Fibroblast of gingiva (primary cell): Measurements from ENCODE around the gene NRF1.
"Not testable (repeated sequence)": the region's sequence is repeated elsewhere in the genome, so short reads cannot be mapped to it uniquely, and the experiment has no call there.

Experiments used
- DNase-seq: peaks from one replicate; pipeline ENCODE4 v3.0.0-alpha.2; 2011; ENCODE audit warnings: low read depth

Gene NRF1

DNA sequence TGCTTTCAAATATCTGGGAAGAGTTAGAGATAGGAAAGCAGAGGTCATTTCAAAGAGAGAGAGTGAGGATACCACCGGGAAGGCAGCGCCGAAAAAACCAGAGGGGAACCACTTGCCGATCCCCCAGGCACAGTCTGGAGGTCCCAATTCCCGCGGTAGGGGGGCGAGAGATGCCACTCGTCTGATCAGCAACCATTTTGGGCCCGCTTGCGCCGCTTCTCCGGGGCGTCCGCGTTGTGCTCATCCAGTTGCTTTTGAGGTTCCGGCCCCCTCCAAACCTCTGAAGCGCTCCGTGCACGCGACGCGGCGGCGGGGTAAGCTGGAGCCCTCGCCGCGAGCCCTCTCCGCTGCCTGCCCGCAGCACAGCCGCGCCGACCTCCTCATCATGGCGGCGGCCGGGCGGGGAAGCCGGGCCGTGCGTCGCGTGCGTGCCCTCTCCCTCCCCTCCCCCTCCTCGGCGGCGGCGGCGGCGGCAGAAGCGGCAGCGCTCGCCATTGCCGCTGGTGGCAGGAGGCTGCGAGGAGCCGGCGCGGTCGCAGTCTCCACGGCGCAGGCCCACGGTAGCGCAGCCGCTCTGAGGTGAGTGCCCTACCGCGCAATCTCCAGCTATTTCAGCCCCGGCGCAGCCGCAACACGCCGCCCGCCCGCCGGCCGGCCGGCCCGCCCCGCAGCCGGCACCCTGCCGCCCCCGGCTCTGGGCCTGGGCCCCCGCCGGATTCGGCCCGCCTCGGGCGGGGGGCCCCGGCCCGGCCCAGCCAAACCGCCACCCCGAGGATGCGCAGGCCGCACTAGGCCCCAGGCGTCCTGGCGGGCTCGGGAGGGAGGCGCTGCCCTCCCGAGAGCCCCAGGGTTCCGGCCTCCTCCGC is at the start of gene NRF1:
Gene NRF1 (plus strand): TSS at position 475 of the 866 bp plus-strand sequence. CDS start 45,632 bp downstream, outside the sequence.
- DNase-seq, result peak; percentile 91

DNA sequence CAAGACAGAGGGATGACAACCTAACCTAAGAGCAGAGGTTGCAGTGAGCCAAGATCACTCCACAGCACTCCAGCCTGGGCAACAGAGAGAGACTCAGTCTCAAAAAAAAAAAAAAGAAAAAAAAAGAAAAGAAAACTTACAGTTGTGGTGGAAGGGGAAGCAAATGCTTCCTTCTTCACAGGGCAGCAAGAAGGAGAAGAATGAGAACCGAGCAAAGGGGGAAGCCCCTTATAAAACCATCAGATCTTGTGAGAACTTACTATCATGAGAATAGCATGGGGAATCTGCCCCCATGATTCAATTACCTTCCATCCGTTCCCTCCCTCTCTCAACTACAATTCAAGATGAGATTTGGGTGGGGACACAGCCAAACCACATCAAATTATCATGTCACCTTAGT is 45.2 kb upstream of the NRF1 start:
- not testable (repeated sequence) for DNase-seq

DNA sequence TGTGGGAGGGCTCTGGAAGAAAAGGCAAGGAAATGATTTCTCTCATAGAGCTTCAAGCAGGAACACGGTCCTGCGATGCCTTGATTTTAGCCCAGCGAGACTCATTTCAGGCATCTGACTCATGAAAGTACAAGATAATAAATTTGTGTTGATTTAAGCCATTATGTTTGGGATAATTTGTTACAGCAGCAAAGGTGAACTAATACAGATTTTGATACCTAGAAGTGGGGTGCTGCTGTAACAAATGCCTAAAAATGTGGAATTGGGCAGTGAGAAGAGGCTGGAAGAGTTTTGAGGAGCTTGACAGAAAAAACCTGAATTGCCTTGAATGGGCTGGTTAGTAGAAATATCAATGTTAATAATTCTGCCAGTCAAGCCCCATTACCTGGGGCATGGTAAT is 44.1 kb upstream of the NRF1 start:
- no peak for DNase-seq

DNA sequence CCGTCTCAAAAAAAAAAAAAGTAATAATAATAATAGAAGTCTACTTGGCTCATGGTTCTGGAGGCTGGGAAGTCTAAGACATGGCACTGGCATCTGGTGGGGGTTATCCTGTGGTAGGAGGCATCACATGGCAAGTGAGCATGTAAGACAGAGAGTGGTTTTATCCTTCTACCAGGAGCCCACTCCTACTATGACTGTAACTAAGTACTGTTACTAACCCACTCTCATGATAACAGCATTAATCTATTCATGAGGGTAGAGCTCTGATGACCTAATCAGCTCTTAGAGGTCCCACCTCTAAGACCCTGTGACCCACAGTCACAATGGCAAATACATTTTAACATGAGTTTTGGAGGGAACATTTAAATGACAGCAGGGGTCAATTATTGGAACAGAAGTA is 43.3 kb upstream of the NRF1 start:
- no peak for DNase-seq

DNA sequence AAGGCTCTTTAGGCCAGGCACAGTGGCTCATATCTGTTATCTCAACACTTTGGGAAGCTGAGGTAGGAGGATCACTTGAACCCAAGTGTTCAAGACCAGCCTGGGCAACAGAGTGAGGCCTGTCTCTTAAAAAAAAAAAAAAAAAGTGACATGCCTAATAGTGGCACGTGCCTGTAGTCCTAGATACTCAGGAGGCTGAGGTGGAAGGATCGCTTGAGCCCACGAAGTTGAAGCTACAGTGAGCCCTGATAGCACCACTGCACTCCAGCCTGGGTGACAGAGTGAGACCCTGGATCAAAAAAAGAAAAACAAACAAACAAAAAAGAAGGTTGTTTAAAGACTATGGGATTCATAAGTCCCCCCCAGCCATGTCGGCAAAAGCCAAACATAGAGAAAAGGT is 42.2 kb upstream of the NRF1 start:
- no peak for DNase-seq

DNA sequence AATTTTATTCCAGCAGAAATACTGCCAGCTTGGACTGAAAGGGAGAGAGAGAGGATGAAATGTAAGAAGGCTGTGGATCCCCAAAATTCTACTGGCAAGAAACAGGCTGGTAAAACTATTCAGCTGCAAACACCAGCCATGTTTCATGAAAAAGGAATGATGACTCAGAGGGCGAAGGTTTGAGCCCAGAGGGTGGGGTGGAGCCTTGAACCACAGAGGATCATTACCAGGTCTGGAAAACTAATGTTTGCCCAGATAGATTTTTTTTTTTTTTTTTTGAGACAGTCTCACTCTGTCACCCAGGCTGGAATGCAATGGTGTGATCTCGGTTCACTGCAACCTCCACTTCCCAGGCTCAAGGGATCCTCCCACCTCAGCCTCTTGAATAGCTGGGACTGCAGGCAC is 41.7 kb upstream of the NRF1 start:
- peak; percentile 76 for DNase-seq

DNA sequence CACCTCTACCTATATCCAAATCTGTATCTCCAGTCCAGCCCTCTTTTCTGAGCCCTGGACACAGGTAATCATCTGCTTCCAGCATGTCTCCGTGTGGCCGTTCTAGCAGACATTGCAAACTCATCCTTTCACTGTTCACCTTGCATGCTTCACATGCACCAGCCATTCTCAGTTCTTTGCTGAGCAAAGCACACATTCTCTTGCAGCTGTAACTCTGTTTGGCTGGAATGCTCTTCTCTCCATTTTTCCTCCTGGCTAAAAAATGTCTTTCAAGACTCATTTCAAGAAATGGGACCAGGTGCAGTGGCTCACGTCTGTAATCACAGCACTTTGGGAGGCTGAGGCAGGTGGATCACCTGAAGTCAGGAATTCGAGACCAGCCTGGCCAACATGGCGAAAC is 40.3 kb upstream of the NRF1 start:
- DNase-seq, result no peak

DNA sequence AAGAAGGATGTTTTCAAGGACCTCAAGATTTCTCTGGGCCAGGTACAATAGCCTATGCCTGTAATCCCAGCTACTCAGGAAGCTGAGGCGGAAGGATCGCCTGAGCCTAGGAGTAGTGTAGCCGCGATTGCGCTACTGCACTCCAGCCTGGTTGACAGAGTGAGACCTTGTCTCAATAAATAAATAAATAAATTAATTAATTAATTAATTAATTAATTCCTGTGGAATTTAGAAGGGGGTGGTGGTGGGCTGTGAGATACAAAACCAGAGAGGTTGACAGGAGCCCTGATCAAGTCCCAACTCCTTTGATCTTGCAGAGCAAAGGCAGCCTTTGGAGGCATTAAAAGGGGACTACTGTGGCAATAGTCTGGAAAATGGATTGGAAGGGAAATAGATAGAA is 39.3 kb upstream of the NRF1 start:
- no peak for DNase-seq

DNA sequence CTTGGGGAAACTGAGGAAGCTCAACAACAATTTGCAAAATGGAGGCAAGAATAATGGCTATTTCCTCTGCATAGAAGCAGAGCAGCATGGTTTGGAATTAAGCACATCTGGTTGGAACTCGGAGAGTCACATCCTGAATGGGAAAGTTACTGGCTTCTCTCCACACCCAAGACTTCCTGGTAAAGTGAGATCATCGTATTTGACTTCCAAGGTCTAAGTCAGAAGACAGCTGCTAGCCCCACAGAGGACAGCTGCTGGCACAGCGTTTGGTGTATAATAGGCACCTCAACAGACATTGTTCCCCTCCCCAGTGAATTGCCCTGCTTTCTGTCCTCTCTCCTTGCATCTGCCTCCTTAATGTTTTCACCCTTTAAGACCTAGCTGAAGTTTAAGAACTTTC is 37.0 kb upstream of the NRF1 start:
- DNase-seq, result peak; percentile 68

DNA sequence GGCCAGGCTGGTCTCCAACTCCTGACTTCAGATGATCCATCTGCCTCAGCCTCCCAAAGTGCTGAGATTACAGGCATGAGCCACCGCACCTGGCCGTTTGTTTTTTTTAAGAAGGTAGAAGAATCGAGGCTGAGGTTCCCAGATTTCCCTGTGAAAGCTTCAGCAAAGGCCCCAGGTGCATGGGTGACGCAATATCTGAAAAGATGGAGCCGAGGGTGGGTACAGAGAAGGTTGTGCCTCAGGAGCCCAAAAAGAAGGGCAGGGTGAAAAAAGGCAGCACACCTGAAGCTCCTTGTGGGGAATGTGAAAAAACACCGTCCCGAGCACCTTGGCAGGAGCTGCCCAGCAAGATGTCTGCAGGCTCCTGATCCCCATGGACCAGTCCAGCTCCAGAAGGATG is 35.8 kb upstream of the NRF1 start:
- DNase-seq, result no peak

DNA sequence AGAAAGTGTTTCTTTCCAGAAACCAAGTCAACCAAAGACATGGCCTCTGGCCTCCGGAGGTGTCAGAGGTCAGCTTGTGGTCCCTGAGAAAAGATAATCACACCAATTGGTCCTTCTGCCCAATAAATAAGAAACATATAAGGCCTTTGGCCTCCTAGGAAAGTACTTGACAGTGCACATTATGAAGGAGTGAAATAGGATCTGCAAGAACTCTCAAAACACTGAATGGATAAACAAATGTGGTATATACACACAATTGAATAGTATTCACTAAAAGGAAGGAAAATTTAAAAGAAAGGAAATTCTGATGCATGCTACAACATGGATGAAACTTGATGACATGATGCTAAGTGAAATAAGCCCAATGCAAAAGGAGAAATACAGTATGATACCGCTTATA is 35.4 kb upstream of the NRF1 start:
- no peak for DNase-seq

DNA sequence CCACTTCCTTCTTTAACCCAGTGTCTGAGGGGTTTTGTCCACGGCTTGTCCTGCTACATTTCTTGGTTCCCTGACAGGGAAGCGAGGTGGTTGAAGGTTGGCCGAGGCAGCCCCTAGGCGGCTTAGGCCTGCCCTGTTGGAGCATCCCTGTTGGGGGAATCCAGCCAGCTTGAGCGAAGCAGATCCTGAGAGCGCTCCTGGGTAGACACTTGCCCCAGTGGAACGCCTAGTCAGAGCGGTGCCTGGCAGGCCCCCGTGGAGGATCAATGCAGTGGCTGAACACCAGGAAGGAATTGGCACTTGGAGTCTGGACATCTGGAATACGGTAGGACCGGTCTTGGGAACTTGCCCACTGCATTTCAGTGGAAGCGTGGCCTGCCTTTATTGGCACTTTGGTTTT is 32.7 kb upstream of the NRF1 start:
- no peak for DNase-seq

DNA sequence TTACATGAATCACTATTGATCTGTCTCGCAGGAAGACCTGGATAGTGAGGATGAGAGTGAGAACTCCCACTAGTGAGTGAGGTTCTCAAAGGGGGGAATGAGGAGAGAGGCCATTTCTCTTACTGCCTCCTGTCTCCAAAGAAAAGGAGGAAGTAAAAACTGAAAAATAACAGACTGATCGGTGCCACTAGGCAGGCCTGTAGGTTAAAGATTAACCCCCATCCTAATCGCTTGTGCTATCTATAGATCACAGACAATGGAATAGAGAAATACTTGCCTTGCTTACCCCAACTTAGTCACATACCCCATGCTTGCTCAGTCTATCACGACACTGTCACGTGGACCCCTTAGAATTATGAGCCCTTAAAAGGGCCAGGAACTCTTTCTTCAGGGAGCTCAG is 25.3 kb upstream of the NRF1 start:
- not testable (repeated sequence) for DNase-seq

DNA sequence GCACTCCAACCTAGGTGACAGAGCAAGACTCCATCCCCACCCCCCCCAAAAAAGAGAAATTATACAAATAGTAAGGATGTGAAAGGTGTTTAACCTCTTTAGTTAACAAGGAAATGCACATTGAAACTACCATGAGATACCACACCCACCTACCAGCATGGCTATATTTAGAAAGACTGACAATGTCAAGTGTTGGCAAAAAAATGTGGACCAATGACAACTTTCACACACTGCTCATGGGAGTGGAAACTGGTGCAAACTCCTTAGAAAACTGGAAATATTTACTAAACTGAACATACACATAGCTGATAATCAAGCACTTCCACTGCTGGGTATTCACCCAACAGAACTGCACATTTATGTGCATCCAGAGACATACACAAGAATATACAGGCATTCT is 23.3 kb upstream of the NRF1 start:
- DNase-seq, result no peak

DNA sequence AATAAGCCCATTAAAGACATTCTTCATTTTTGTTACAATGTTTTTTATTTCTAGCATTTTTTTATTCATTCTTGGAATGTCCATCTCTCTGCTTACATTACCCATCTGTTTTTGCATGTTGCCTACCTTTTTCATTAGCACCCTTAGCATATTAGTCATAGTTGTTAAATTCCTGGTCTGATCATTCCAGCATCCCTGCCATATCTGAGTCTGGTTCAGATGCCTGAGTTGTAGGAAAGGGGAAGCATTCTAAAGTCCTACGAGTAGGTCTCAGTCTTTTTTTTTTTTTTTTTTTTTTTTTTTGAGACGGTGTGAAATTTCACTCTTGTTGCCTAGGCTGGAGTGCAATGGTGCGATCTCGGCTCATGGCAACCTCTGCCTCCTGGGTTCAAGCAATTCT is 19.7 kb upstream of the NRF1 start:
- no peak for DNase-seq

DNA sequence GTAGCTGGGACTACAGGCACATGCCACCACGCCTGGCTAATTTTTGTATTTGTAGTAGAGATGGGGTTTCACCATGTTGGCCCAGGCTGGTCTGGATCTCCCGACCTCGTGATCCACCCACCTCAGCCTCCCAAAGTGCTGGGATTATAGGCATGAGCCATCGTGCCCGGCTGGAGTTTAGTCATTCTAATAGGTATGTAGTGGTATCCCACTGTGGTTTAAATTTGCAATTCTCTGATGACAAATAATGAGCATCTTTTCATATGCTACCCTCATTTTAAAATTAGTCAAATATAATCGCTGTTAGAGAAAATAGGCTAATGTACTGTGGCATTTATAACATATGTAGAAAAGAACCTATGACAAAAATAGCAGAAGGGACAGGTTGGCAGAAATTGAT is 15.1 kb upstream of the NRF1 start:
- DNase-seq, result not testable (repeated sequence)

DNA sequence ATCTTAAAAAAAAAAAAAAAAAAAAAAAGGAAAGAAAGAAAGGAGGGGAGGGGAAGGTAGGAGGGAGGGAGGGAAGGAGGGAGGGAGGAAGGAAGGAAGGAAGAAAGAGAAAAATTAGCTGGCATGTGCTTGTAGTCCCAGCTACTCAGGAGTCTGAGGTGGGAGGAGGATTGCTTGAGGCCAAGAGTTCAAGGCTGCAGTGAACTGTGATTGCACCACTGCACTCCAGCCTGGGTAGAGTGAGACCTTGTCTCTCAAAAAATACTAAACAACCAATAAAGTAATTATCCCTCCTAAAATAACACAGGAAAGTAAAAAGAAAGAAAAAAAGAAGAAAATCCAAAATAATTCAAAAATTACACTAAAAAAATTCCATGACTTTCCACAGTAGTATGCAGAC is 13.8 kb upstream of the NRF1 start:
- no peak for DNase-seq

DNA sequence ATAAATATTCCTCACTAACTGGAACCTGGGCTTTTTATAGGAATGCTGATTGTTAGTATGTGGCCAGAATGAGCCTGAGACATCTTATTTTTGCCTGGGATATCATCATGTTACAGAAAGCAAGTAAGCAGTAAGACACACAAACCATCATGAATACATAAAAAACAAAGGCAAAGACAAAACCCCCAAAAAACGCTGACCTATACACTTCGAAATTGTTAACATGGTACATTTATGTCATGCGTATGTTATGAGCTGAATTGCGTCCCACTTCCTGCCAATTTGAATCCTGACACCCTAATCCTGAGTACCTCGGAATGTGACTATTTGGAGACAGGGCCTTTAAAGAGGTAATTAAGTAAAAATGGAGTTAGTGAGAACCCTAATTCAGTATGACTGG is 12.3 kb upstream of the NRF1 start:
- DNase-seq, result no peak

DNA sequence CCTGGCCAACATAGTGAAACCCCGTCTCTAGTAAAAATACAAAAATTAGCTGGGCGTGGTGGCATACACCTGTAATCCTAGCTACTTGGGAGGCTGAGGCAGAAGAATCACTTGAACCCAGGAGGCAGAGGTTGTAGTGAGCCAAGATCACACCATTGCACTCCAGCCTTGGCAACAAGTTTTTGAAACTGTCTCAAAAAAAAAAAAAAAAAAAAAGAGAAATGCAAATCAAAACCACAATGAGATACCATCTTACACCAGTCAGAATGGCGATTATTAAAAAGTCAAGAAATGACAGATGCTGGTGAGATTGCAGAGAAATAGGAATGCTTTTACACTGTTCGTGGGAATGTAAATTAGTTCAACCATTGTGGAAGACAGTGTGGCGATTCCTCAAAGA is 7.9 kb upstream of the NRF1 start:
- not testable (repeated sequence) for DNase-seq

DNA sequence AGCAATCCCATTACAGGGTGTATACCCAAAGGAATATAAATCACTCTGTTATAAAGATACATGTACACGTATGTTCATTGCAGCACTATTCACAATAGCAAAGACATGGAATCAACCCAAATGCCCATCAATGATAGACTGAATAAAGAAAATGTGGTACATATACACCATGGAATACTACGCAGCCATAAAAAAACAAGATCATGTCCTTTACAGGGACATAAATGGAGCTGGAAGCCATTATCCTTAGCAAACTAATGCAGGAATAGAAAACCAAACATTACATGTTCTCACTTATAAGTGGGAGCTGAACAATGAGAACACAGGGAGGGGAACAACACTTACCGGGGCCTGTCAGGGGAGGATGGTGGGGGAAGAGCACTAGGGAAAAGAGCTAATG is 7.5 kb upstream of the NRF1 start:
- DNase-seq, result not testable (repeated sequence)

DNA sequence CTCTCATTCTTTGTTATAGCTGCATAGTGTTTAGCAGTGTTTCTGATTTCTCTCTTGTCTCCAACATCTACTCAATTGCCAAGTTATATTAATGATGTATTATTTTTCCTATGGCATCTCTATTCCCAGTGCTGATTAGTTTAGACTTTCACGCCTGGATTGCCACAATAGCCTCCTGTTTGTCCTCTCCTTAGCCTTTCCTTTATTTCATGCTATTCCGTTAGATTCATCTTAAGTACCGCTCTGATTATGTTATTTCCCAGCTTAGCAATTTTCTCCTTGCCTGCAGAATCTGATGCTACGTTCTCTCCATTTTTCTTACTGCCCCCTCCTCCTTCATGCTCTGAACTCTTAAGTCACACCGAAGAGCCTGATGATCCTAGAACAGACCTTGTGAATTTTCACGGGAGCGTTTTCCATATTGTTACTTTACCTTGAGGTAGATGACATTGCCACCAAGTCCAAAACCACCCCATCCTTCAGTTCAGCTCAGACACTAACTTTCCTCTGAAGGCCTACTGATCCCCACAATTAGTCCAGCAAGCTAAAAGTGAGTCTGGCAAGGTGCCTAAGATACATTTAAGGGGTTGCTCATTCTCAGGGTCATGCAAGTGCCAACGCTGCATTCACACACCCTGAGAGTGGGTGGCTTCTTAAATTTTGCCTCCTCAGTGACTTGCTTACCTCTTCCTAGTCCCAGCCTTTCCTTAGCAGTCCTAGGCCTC is 6.6 kb upstream of the NRF1 start:
- no peak for DNase-seq

DNA sequence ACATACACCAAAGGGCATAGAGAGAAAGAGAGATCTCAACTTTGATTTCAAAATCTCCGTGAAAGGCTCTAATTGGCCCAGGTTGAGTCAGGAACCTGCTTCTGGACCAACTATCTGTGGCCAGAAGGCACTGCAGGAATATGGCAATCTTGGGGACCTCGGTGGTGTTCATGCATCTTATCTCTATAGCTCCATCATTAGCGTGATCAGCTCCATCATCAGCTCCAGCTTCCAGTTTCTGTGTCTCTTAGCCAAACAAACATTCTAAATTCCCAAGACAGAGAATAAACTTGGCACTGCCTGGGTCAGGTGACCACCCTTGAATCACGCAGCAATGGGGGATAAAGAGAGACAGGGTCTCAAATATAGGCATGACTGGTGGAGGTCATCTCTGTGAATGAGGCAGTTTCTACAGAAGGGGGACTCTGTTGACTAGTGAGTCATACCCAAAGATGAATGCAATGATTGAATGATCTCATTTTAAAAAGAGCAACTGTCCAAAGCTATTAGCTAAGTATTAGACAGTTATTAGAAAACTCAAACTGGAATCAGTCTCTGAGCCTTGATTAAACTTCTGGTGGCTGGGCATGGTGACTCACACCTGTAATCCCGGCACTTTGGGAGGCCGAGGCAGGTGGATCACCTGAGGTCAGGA is 5.4 kb upstream of the NRF1 start:
- DNase-seq, result no peak

DNA sequence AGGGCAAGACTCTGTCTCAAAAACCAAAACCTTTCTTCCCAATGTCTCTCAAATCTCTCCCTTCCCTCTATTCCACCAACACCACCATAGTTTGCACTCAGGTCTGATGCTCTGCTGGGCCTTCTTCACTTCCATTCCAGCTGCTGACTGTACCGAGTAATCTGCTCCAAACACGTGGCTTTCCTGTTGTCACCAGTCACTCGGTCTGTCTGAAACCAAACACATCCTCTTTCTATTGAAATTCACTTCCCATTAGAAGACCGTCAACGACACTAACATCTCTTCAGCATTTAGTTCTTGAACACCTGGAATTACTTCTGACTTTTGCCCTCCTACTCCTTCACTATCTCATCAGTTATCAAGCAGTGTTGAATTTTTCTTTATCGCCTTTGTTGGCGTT is 4.7 kb upstream of the NRF1 start:
- no peak for DNase-seq
